GM19452 (cell line): ENCODE results near the gene SUSD1.
A peak's percentile ranks its signal among the peaks of the same experiment; 100 is the strongest.

ENCODE experiments used
- ATAC-seq: cut with Tn5 transposase; IDR thresholded peaks from one replicate; pipeline ENCODE4 v1.9.1; 2021; ENCODE audit not compliant: unreplicated experiment

The SUSD1 gene

GRCh38 chr9:111993319-111993718, 181.8 kb downstream of the SUSD1 start:
- no peak for ATAC-seq

DNA sequence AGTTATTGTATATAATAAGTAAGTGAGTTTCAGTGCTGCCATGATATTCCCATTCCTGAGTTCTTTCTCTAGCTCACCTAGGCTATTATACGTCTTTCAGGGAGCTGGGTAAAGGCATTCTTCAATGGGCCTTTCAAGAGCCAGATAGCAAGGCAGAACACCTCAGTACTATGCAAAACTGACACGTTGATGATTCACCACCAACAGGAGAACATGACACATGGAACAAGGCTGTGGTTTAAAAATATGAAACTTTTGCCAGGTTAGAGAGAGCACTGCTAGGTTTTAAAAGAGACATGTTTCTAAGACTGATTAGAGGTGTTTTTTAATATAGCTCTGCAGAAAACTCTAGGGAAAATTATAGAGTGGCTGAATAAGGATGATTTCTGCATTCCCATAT, 182.6 kb downstream of the SUSD1 start:
- ATAC-seq: peak; percentile 81

DNA sequence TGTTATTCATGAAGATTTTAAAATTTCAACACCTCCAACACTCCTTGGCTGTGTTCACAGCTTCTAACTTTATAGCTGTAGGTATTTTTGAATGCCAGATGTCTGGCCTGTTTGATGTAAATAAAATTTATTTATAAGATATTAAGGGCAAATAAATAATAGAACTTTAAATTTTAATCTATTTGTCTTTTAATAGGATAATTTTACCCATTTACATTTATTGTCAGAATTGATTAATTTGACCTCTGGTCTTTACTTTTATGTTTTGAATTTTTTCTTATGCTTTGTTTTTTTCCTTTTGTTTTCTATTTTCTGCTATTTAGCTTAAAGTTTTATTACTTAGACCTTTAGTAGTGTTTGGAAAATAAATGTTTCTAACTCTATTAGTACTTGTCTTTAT, 183.9 kb downstream of the SUSD1 start:
- no peak for ATAC-seq
